Measurements from ENCODE around the gene CHRNB4.
"Not testable (repeated sequence)": the region's sequence is repeated elsewhere in the genome, so short reads cannot be mapped to it uniquely, and the experiment has no call there.

CHRNB4 gene, protein sequence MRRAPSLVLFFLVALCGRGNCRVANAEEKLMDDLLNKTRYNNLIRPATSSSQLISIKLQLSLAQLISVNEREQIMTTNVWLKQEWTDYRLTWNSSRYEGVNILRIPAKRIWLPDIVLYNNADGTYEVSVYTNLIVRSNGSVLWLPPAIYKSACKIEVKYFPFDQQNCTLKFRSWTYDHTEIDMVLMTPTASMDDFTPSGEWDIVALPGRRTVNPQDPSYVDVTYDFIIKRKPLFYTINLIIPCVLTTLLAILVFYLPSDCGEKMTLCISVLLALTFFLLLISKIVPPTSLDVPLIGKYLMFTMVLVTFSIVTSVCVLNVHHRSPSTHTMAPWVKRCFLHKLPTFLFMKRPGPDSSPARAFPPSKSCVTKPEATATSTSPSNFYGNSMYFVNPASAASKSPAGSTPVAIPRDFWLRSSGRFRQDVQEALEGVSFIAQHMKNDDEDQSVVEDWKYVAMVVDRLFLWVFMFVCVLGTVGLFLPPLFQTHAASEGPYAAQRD

GRCh38 chr15:78641102-78641748 lies at the start of gene CHRNB4:
Gene CHRNB4, minus strand, starts transcription at chr15:78641210. Its CDS starts 77 bp downstream, at chr15:78641133.
- no peak for DNase-seq (ENCODE audit: low read depth in 2 of 2, low spot score in 1 of 2)

DNA sequence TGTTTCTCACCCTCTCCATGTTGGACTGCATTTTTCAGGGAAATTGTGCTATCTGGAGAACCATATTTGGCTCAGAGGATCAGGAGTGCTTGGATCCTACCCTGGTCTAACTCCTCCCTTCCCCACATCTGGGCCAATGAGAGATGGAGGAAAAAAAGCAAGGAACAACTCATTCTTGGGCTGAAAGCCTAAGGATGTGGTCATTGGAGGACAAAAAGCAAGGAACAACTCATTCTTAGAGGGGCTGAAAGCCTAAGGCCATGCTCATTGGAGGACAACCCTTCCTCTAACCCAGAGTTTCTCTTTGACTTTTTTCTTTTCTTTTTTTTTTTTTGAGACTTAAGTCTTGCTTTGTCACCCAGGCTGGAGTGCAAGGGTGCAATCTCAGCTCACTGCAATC lies 48.6 kb upstream of the CHRNB4 start:
- DNase-seq (ENCODE audit: low read depth in 2 of 2, low spot score in 1 of 2): no peak

DNA sequence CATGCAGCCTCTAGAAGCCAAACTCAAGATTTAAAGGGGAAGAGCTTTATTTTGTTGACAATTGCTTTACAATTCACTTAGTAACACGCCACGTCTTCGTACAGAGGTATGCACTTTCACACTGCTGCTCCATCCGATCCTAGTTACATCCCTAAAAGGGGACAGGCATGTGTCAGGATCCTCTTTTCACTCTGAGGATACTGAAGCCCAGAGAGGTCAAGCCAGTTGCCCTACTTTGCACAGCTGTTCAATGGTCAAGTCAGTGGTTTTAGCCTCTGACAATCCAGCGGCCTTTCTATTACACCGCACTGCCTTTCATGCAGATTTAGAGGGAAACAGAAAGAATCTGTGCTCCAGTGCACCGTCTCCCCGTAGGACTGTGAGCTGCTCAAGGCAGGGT lies 44.9 kb upstream of the CHRNB4 start:
- no peak for DNase-seq (ENCODE audit: low read depth in 2 of 2, low spot score in 1 of 2)

DNA sequence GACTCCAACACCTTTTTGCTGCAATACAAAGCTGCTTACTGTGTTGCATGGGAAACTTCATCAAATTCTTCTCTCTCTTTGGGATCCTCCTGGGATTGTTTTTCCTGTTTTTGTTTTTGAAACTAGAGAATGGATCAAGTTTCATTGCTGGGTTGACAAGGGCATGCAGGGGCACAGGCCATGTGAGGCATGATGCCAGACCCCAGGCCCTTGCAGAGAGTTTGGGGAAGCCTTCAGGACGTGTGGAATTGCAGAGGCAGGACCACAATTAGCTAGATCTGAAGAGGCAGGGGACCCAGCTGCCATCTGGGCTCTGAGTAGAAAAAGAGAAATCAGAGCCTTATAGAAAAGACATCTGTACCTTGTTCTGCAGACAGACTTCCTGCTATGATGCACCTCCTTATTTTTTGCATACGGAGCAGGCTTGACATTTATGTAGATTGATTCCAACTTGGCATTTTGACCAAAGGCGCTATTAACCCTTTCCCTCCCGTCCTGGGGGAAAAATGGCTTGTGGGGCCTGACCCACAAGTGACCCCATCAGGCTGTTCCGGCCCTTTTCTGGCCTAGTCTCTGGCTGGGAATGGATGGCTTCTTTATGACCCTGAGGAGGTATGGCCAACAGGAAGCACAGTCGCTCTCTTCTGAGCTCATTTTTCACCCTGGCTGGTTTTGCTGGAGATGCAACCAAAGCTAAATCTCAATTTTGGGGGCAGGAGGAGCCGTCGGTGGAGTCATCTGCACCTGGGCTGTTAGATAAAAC lies 44.3 kb upstream of the CHRNB4 start:
- no peak for DNase-seq (ENCODE audit: low read depth in 2 of 2, low spot score in 1 of 2)

GRCh38 chr15:78684657-78685056 lies 43.6 kb upstream of the CHRNB4 start:
- DNase-seq (ENCODE audit: low read depth in 2 of 2, low spot score in 1 of 2): no peak

GRCh38 chr15:78683599-78683998 lies 42.6 kb upstream of the CHRNB4 start:
- DNase-seq (ENCODE audit: low read depth in 2 of 2, low spot score in 1 of 2): not testable (repeated sequence)

DNA sequence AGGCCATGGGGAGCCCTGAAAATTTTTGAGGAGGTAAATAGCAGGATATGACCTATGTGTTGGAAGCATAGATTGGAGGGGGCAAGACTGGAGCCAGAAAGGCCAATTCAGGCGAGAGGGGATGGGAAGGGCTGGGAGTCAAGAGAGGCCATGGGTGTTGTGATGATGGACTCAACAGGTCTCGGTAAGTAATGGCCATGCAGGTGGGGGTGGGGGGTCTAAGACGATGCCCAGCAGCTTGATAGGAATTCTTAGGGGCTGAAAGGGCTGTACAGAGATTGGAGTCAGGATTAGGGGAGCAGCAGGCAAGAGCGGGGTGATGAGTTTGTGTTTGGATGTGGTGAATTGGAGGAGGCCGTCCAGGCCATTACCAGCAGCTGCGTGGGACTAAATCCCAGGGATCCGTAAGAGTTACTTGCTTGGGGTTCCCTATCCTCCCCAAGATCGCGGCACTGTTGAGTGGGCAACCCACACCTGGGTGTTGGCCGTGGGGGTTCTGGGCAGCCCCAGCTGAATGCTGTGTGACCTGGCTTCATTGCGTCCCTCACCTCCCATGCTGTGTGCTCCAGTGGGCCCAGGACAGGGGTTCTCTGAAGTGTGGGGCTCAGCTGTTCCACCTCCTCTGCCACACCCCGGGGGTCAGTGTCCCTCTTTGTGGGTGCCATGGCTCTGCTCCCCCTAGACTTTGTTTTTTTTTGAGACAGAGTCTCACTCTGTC lies 41.8 kb upstream of the CHRNB4 start:
- no peak for DNase-seq (ENCODE audit: low read depth in 2 of 2, low spot score in 1 of 2)

- no peak for DNase-seq (ENCODE audit: low read depth in 2 of 2, low spot score in 1 of 2)
Observed at GRCh38 chr15:78682004-78682651, 41.1 kb upstream of the CHRNB4 start.

DNA sequence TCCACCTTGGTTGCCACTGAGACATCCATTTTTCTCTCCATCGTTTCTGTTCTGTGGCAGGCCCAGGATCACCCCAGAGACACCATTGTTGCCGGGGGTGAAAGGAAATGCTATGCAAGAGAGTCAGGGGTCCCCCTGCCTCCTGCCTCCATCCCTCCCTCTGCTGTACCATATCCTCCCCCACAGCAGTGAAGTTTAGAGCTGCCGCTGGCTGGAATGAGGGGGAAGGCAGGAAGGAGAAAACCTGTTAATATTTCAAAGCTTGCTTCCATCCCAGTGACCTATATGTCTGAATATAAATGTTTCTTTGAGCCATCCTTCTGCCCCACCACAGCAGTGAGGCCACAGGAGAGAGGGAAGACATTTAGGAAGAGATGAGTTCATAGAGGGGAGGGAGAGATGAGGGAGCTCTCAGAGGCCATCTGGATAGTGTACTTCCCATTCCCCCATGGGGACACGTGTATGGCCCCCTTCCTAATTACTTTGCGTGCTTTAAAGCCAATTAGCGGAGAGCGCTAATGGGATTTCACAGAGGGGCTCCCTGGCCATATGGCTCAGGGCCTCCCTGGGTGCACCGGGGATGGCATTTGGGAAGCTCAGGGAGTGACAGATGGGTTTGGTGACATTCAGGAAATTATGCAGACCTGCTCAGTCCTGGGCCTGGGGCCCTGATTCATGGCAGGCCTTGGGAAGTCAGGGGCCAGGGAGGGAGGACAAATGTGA lies 40.4 kb upstream of the CHRNB4 start:
- no peak for DNase-seq (ENCODE audit: low read depth in 2 of 2, low spot score in 1 of 2)

GRCh38 chr15:78680431-78681075 lies 39.5 kb upstream of the CHRNB4 start:
- no peak for DNase-seq (ENCODE audit: low read depth in 2 of 2, low spot score in 1 of 2)

DNA sequence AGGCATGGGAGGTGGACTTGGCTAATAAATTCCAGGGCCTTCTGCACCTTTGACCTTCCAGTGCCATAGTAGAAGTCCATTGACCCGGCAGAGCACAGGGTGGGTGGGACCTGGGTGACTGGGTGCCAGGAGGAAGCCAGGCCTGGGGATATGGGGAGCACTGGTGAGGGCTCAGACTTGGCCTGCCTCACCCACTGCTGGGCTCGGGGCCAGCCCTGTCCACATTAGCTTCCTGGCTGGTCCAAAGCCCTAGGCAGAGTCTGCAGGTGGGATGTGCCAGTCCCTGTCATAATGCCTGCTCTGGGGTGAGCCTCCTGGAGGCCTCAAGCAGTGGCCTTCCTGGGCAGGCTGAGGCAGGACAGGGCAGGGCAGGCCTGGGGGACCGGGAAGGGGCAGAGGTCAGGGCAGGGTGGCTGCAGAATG lies 38.1 kb upstream of the CHRNB4 start:
- DNase-seq (ENCODE audit: low read depth in 2 of 2, low spot score in 1 of 2): no peak

DNA sequence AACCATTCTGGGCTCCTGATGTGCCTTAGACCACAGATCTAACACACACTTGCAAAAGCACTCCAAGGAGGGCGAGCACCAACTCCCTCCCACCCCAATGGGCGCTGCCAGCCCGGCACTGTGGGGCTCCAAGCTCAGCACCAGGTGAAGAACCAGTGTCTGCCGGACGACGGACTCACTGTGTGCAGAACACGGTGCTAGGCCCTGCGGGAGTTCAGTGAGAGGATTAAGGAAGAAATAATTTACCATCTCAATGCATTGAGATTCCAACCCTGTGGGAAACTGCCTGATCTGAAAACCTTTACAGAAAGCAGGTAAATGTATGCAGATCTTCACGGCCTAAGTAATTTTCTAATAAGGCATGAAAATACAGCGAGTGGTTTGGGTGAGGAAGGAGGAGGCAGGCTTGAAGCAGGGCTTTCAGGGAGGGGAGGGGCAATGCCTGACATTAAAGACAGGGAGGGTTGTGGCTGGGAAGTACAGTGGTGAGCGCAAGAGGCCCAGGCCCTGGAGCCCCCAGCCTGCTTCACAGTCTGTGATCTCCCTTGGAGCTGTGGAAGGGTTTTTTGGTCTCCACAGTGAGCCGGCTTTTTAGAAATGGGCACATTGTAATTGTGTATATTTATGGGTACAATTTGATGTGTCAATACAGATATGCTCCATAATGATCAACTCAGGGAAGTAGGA lies 35.6 kb upstream of the CHRNB4 start:
- no peak for DNase-seq (ENCODE audit: low read depth in 2 of 2, low spot score in 1 of 2)

DNA sequence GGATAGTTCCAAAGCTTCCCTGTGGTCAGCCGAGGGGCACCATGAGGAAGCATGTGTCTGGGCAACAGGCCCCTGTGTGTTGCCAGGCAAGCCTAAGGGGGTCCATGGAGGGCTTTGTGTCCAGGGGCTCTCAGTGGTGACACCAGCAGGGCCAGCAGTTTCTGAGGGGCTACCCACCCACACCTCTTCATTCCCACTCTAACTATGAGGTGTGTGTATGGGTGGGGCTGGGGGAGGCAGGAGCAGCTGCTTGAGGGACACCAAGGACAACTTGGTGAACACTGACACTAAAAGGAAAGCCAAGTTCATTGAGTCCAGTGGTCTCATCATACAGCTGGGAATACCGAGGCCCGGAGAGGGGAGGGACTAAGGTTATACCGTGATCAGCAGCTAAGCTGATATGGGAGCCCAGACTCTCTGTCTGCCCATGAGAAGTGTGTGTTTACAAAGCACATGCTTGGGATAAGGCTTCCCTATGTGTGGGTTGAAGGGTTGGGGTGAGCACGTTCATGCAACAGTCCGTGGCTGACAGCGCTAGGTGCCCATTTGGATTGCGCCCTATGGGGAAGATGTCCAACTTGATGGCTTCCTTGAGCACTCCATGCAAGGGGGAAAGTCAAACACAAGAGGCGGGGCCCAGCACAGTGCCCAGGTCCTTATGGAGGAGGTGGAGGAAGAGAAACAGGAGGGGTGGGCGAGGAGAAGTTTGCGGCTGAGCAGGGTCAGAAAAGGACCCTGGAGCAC lies 34.8 kb upstream of the CHRNB4 start:
- DNase-seq (ENCODE audit: low read depth in 2 of 2, low spot score in 1 of 2): no peak

DNA sequence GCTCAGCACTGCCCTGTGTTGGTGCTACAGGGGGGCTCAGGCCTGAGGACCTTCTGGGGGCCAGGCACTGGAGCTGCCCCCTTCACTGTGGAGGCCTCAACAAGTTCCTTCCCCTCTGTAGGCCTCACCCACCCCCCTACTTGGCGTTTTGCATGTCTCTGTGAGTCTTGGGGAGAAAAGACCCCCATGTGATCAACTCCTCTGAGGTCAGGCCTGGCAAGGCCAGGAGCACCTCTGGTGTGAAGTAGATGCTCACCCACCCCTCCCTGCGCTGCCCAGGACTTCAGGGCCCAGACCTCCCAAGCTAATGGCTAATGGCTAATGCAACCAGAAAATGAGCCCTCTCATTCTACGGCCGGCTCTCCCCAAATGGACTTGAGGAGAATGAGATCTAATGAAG lies 34.2 kb upstream of the CHRNB4 start:
- DNase-seq (ENCODE audit: low read depth in 2 of 2, low spot score in 1 of 2): no peak

GRCh38 chr15:78673917-78674444 lies 33.0 kb upstream of the CHRNB4 start:
- no peak for DNase-seq (ENCODE audit: low read depth in 2 of 2, low spot score in 1 of 2)

DNA sequence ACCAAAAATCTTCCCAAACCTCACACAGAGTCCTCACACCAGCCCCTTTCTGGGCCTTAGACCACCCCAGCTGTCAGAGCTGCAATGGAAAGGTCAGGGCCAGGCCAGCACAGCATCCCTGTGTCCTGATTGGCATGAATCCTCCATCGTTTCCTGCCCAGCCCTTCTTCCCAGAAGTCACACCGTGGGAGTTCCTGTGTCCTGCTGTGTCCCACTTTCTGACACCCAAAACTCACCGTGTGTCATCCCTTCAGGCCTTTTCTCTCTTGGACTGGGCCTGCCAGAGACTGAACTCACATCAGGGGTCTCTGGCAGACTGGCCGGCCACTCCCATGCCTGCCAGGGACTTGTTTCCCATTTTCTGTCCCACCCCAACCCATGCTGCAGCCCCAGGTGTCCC lies 32.5 kb upstream of the CHRNB4 start:
- DNase-seq (ENCODE audit: low read depth in 2 of 2, low spot score in 1 of 2): no peak

DNA sequence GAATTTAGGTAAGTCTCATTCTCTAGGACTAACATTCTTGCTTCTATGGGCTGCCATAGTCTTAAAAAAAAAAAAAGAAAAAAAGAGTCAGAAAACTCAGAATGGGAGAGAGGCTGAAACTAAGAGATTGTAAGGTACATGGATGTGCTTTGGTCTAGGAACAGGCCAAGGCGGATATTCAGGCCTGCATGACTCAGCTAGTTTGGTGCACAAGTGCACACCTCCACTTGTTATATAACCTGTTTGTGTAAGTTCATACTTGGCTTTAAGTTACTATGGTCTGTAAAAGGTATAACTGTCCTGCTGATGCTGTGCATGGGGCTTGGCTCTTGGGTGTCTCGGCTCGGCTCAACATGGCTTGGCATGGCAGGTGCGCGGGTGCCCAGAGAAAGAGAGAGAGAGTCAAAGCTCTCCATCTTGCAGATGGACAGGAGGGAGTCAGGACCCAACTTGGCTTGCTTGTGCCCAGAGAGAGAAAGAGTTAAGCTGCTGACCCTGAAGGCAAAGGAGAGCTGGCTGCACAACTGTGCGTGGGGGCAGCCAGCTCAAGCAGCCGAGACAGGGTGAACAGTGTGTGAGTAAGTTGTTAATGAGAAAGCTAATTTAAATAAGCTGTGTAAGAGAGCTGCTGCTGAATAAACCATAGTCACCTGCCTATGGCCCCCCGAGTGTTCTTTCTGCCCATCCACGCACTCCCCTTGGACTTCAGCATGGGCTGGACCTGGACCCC lies 31.4 kb upstream of the CHRNB4 start:
- no peak for DNase-seq (ENCODE audit: low read depth in 2 of 2, low spot score in 1 of 2)
